HG02943 (cell line): ENCODE data around the gene TAF4.
"Not testable (repeated sequence)": the region's sequence is repeated elsewhere in the genome, so short reads cannot be mapped to it uniquely, and the experiment has no call there.

Source experiments
- ATAC-seq: cut with Tn5 transposase; IDR thresholded peaks from one replicate; pipeline ENCODE4 v1.9.1; 2021; ENCODE audit warnings: mild to moderate bottlenecking, low read depth, moderate library complexity; ENCODE audit not compliant: unreplicated experiment

The TAF4 gene

DNA sequence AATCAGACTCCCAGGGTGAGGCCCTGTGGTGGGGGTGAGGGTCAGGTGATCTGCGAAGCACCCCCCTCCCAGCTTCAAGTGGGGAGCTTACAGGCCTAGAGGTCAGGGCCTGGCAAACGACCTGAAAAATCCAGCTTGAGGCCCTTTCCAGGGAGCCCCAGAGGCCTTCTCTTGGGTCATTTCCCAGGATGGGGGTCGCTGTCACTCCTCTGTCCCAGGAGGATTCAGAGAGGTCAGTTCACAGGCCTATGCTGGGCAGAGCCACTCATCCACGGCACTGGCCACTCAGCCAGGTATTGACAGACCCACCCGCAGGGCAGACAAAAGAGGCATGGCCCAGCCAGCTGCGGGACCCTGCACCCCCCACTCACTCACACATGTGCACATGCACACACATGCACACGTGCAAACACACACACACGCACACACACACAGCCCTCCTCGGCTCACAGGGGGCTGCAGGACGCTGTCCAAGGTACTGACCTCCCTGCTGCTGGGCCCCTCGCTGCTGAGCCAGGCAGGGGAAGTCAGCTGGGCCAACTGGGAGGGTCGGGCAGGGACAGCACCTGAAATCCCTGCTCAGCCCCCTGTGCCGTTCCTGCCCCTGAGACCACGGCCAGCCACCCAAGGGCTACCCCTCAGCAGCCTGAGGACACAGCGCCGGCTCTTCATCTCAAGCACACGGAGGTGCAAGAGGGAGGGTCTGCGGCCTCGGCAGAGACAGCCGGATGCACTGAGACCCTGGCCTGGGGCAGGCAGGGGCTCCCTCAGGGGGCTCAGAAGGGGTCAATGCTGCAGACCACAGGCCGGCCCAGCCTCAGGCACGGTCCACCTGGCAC lies 113.8 kb downstream of the TAF4 start:
- ATAC-seq = no peak

DNA sequence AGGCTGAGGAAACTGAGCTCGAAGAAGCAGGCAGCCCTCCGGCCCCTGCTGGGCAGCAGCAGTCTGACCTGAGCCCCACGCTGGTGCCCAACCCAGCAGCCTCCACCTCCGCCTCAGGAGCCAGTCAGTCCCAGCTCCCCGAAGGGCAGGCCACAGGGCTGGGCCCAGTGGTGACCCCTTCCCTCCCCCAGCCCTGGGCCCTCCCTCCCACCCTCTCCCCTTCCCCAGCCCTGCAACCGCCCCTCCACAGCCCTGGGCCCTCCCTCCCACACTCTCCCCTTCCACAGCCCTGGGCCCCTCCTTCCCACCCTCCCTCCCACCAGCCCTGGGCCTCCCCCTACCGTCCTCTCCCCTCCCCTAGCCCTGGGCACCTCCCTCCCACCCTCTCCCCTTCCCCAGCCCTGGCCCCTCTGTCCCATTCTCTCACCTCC lies 115.0 kb downstream of the TAF4 start:
- ATAC-seq = no peak

DNA sequence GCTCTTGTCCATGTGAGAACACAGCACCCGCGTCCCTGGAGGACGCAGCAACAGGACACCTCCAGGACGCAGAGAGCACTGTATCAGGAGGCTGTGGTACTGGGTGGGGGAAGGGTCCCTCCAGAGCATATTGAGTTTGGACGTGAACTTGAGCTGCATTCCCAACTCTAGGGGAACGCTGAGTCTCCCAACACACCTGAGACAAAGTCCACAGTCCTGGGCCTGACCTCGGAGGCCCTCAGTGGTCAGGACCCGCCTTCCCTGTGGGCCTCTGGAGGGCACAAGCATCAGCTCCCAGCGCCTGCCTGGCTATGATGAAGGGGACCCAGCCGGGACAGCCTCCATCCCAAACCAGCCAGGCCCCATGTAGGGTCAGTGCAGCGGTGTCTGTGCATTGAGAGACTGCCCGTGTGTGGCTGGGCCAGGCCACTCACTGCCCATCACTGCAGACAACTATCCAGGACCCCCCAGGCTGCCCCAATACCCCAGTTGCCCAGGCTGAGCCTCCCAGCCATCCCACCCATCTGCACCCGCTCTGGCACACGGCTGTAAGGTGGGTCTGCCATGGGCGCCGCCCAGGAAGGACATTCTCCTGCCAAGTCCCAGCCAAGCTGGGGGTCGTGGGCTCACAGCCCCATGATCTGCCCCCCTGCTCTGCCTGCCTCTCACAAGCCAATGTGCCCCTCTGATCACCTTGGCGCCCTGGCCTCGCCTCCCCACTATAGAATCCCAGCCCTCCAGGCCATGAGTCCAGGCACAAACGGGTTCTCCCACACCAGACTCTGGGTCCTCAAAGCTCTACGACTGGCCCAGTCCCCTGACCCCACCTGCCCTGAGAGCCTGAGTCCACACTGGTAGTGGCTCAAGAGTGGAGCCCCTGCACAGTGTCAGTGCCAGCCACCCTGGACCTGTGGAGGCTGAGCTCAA lies 115.7 kb downstream of the TAF4 start:
- ATAC-seq = no peak

DNA sequence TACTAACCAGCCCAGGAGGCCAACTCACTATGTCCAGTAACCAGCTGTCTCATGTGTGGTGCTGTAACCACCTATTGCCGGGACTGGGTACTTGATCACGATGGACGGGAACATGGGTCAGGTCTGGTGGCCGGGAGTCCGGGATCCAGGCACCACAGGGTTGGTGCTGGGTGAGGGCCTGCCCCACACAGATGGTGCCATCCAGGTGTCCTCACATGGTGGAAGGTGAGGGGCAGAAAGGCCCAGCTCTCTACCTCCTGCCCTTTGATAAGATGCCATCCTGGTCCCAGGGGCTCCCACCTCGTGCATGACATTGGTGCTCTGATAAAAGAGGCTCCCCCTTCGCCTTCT lies 116.3 kb downstream of the TAF4 start:
- ATAC-seq = no peak

DNA sequence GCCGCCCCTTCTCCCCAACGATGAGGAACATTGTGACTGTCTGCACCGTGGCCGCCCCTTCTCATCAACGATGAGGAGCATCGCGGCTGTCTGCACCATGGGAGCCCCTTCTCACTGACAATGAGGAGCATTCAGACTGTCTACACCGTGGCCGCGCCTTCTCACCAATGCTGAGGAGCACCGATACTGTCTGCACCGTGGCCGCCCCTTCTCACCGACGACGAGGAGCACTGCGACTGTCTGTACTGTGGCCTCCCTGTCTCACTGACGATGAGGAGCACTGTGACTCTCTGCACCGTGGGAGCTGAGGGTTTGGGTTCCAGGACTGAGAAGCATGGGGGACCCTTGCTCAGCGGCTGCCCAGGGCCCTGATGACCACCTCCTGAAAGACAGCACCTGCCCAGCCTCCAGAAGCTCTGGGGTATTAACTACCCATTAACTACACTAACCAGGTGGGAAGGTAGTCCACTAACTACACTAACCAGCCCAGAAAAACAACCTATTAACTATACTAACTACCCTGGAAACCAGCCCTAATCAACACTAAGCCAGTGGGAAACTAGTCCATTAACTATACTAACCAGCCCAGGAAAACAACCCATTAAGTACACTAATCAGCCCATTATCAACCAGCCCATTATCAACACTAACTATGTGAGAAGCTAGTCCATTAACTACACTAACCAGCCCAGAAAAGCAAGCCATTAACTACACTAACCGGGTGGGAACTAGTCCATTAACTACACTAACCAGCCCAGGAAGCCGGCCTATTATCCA lies 116.9 kb downstream of the TAF4 start:
- ATAC-seq = no peak

DNA sequence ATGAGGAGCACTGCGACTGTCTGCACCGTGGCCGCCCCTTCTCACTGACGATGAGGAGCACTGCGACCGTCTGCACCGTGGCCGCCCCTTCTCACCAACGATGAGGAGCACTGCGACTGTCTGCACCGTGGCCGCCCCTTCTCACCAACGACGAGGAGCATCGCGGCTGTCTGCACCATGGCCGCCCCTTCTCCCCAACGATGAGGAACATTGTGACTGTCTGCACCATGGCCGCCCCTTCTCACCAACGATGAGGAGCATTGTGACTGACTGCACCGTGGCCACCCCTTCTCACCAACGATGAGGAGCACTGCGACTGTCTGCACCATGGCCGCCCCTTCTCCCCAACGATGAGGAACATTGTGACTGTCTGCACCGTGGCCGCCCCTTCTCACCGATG lies 117.6 kb downstream of the TAF4 start:
- not testable (repeated sequence) for ATAC-seq

DNA sequence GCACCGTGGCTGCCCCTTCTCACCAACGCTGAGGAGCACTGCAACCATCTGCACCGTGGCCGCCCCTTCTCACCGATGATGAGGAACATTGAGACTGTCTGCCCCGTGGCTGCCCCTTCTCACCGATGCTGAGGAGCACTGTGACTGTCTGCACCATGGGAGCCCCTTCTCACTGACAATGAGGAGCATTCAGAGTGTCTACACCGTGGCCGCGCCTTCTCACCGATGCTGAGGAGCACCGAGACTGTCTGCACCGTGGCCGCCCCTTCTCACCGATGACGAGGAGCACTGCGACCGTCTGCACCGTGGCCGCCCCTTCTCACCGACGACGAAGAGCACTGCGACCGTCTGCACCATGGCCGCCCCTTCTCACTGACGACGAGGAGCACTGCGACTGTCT lies 120.2 kb downstream of the TAF4 start:
- not testable (repeated sequence) for ATAC-seq

DNA sequence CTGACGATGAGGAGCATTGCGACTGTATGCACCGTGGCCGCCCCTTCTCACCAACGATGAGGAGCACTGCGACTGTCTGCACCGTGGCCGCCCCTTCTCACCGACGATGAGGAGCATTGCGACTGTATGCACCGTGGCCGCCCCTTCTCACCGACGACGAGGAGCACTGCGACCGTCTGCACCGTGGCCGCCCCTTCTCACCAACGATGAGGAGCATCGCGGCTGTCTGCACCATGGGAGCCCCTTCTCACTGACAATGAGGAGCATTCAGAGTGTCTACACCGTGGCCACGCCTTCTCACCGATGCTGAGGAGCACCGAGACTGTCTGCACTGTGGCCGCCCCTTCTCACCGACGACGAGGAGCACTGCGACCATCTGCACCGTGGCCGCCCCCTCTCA lies 120.7 kb downstream of the TAF4 start:
- ATAC-seq = not testable (repeated sequence)

DNA sequence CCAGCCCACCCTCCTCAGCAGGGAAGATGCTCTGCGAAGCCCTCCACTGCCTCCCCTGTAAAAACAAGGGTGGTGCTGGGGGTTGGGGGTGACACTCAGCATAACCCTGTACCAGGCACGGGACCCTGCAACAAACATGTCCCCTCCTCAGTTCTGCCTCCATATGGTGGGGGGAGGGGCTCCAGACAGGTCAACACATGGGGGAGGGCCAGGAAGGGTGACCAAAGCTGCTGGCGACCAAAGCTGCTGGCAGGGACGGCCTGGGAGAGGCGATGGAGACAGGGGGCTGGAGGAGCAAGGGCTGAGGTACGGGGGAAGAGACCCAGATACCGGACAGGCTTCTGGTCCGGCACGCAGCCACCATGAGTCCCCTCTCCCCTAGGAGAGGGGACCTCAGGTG lies 123.2 kb downstream of the TAF4 start:
- ATAC-seq = no peak

DNA sequence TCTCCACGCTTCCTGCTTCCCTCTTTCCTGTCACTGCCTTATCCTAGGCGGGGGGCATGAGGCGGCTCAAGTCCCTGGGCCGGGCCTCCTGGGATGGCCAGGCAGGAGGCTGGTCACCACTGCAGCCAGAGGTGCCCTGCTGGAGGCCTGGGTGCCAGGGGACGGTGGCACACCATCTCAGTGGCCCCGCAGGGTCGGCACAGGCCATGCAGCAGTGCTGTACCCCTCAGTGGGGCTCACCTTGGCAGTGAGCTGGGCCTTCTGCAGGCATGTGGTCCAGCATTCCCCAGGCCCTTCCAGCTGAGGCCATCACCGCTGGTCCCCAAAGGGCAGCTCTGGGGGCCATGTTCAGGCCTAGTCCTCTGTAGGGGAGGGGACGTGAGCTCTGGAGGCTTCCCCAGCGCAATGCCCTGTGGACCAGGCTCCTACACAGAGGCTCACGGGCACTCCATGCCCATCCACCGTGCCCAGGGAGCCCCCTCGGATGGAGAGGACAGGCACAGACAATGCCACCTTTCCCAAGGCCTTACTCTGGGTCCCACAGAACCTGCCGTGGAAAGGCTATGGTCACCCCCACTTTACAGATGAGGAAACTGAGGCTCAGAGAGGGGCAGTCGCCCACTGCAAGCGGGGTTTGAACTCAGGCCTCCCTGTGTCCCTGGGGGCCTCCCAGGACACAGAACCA lies 123.8 kb downstream of the TAF4 start:
- ATAC-seq = no peak

DNA sequence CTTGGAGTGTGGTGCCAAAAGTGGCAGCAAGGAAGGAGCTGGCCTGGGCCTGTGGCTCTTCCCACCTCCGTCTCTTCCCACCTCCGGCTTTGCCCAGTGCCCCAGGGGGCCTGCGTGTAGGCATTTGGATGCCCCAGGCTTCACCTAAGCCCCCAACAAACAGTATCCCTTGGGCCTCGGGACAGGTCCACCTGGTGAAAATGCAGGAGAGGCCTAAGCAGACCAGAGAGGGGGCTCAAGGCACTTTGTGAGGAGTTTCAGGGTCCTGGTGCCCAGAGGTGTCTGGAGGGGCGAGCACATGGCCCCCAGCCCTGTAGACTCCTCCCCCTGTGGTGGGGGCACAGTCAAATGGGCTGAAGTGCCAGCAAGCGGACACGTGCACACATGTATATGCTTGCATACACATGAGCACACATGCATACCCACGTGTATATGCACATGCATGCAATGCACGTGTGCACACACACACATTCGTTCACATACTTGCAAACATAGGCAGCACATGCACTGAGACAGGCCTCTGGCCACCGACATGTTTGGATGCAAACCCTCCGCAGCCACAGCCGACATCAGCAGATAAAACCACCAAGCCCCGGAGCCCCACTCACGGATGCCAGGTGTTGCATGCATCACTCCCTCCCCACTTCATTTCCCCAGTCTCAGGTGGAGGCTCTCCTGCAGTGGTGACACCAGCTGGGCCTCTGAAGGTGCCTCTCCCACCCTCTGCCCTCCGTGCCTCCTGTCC lies 124.5 kb downstream of the TAF4 start:
- ATAC-seq = no peak

DNA sequence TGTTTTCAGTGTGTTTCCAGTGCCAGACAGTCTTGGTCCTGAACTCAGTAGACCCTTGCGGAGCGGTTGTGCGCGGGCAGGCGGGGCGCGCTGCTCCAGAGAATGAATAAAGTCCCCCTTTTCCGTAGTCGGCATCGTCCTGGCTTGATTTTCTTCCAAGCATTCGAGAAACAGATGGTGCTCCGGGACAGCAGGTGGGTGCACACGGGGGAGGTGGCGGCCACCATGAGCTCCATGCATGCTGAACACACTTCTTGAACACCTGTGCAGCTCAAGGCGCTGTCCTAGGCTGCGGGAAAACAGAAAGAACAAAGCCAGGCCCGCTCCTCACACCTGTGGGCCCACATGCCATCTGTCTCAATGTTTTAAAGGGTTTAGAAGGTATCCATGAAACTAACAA lies 125.2 kb downstream of the TAF4 start:
- no peak for ATAC-seq

DNA sequence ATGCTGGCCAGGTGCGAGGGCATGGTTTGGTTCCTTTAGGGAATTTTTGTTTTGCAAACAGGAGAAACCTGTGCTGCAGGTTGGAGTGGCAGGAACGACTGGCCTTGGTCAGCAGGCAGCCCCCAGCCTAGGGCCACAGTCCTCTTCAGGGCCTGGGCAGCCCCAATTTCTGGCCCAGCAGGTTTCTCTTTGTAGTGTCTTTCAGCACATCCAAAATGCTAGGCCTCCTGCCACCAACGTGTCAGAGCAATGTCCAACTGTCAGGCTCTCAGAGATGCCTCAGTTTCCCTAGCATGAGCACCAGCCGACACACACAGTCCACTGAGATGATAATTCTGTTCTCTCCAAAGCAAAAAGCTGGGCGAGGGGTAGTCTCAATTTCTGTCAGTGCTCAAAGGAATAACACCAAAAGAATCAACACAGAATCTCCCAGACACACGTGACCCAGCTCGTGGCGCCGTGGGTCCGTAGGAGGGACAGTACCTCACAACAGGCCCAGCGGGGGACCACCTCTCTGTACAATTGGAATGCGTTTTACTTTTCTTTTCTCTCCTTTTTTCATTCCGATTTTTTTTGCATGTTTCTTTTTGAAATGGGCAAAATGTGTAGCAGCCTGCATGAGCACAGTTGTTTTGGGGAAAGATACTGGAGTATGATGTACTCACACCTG lies 125.9 kb downstream of the TAF4 start:
- ATAC-seq = no peak

DNA sequence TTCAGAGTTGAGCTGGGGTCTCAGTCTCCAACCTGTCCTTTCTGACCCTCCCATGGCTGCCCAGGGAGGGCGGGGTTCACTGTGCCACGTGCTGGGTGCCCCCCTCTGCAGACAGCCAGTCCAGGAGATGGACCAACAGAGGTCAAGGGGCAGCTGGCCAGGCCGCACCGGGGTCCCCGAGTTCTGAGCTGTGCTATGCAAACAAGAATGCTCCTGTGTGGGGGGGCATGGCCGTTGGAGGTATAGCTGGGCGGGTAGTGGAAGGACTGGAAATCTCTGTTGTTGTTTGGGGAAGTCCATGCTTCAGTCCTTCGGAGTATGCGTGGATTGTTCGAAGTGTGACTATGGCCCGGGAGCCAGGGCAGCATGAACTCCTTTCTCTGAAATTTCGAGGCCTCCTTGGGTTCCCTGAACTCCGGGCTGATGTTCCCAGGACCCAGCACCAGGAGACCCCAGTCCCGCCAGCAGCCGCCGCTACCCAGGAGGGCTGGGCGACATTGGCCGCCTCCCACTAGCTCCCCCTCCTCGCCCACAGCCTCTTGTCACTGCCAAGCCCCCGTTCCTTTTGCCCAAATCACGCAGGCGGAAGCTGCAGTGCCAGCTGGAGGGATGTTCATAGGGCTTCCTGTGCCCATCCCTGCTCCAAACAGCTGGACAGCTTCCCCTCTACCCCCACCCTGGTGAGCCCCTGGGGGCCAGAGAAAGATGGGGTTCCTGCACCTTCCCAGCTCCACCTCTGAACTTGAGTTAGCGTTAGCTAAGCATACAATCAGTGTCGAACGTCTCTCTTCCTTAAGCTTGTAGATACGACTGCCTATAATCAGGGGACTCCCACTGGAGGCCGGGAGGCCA lies 126.6 kb downstream of the TAF4 start:
- no peak for ATAC-seq

DNA sequence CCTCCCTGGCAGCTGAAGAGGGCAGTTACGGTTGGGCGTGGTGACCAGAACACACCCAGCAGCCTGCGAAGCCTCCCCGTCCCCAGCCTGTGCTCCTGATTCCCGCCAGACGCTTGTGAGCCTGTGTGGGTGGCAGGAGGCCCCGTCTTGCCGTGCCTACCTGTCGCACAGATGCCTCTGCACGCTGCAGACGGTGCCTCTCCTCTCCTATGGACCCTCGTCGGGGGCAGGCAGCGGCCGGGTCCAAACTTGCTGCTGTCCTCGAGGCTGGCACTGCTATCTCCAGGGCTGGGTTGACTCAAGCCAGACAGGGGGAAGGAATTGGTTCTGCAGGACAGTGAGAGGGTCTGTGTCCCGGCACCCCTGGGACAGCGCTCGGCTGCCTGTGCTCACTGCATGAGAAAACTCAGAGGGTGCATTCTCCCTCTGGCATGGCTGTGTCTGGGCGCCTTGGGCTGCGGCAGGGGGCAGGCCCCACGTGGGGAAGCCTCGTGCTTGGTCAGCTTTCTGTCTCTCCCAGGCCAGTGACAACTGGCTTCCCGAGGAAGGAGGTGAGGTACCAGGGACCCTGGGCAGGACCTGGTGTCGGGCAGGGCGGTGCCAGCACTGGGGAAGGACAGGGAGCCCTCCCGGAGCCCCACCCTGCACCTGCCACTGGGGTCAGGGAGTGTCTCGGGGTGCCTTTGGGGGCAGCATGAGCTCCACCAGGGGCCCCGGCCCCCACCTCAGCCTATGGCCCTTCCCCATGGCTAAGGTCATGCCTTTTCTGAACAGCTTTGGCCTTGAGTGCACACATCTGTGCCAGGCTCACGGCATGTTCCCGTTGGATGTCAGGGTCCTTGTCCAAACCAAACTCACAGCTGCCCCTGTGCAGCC lies 127.5 kb downstream of the TAF4 start:
- no peak for ATAC-seq

DNA sequence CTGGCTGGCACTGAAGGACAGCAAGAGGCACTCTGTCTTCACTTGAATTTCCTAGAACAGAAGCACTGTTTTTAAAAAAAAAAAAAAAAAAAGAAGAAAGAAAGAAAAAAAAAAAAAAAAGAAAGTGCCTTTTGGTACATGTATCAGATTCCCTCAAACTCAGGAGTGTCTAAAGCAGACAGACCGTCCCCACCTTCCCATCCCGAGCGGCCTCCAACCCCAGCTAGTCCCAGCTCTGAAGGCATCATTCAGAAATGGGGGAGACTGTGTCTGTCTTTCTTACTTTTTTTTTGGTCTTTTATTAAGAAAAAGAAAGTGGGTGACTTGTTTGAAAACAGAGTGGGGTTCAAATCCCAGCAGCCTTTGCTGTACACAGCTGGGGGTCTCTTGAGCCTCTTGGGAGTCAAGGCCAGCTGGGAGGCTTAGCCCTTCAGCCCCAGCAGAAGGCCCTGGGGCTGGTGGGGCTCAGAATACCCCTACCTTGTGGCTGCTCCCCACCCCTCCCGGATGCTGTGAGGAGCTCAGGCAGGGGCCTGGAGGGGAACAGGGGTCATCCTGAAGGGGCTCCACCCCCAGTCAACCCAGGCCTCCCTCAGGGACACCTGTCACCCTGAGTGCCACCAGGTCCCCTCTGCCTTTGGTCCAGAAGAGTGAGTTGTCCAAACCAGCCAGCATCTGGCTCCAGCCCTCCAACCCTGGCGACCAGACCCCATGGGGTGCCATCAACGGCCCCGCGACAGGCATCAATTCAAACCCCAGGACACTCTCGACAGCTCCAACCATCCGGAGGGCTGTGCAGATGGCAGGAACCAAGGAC lies 128.3 kb downstream of the TAF4 start:
- no peak for ATAC-seq
